Bronchial epithelial cell (primary cell): ENCODE measurements around the gene ADCY3. TPM values are rescaled to one million over a fixed set of nuclear protein-coding genes. Genes with fewer than 3 reads are reported as not detected.
A peak's percentile ranks its signal among the peaks of the same experiment; 100 is the strongest.

Experiments used
- DNase-seq: peaks from one replicate; pipeline ENCODE4 v3.0.0-alpha.2; 2010; ENCODE audit warnings: low read depth
- FAIRE-seq: peaks from 2 replicates; lab custom pipeline; 2011; peaks lifted over from hg19 to GRCh38; lab: Jason Lieb, UNC
- H3K27me3 ChIP-seq: 2 replicates; pipeline ENCODE4 v1.5.1; 2011; ENCODE audit warnings: low read length; ENCODE audit not compliant: control insufficient read depth, insufficient read depth
- H3K36me3 ChIP-seq: 2 replicates; pipeline ENCODE4 v1.5.1; 2011; ENCODE audit warnings: low read length; ENCODE audit not compliant: control insufficient read depth, insufficient read depth
- H3K4me3 ChIP-seq: 2 replicates; pipeline ENCODE4 v1.5.1; 2011; ENCODE audit warnings: mild to moderate bottlenecking, low read depth, low read length, control low read depth
- total RNA-seq: library from RNA; depleted of rRNA; stranded (reverse); fragments of >200 nt; gene quantifications from 2 replicates; pipeline ENCODE4 v1.2.1, GENCODE V29; 2014
- TF ChIP-seq, protein P1 (sequence below): IDR thresholded peaks from 2 replicates; pipeline ENCODE4 v1.5.1; 2011; ENCODE audit warnings: mild to moderate bottlenecking, moderate library complexity, low read length, control low read depth, inconsistent platforms; ENCODE audit not compliant: insufficient read depth, severe bottlenecking

Gene ADCY3
- total RNA-seq, 1 donor from 2014 or later = 31.1 TPM

DNA sequence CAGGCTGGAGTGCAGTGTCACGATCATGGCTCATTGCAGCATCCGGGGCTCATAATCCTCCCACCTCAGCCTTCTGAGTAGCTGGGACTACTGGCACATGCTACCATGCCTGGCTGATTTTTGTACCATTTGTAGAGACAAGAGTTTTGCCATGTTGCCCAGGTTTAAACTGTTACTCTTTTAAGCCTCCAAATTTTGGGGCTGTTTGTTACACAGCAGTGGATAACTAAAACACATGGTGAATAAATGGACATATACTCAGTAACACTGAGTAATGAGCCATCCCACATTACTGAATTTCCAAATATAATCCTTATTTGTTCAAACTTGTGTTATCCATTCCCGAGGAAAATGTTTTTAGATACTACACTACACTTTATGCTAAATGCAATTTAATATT lies 9.8 kb downstream of the ADCY3 start:
- Histone ChIP-seq H3K36me3 (peaks cover 3% of the 10 kb centered on the region), H3K4me3 (no peak overlapping the region), H3K27me3 (no peaks in the 10 kb centered on the region)
- FAIRE-seq = no peak
- TF ChIP-seq, protein P1, sequence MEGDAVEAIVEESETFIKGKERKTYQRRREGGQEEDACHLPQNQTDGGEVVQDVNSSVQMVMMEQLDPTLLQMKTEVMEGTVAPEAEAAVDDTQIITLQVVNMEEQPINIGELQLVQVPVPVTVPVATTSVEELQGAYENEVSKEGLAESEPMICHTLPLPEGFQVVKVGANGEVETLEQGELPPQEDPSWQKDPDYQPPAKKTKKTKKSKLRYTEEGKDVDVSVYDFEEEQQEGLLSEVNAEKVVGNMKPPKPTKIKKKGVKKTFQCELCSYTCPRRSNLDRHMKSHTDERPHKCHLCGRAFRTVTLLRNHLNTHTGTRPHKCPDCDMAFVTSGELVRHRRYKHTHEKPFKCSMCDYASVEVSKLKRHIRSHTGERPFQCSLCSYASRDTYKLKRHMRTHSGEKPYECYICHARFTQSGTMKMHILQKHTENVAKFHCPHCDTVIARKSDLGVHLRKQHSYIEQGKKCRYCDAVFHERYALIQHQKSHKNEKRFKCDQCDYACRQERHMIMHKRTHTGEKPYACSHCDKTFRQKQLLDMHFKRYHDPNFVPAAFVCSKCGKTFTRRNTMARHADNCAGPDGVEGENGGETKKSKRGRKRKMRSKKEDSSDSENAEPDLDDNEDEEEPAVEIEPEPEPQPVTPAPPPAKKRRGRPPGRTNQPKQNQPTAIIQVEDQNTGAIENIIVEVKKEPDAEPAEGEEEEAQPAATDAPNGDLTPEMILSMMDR = no peak
- no peak for DNase-seq

DNA sequence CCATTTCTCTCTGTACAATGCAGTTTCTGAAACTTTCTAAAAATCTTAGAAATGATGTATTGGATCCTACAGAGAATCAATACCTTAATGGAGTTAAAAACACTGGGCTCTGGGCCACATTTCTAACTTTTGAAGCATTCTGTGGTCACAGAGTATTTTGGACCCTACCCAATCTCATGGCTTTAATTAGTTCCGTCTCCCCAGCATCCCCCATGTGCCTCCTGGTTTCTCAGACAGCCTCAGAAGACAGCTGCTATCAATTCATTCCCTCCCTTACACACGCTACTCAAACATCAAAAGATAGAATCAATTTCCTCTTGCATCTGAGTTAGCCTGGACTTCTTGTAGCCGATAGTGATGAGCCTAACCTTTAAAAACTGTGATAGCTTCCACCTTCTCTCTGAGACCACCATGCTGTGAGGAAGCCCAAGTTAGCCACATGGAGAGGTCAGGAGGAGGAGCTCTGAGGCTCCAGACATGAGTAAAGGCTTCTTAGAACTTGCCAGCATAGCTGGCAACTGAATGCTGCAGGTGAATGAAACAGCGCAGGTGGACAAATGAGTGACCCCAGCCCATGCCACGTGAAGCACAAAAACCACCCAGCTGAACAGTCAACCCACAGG lies 10.4 kb downstream of the ADCY3 start:
- H3K4me3 ChIP-seq = no peak overlapping the region
- peaks cover 3% of the 10 kb centered on the region for H3K36me3 ChIP-seq
- DNase-seq (no peak), FAIRE-seq (no peak)
- TF ChIP-seq, protein P1 = no peak
- no peaks in the 10 kb centered on the region for H3K27me3 ChIP-seq

DNA sequence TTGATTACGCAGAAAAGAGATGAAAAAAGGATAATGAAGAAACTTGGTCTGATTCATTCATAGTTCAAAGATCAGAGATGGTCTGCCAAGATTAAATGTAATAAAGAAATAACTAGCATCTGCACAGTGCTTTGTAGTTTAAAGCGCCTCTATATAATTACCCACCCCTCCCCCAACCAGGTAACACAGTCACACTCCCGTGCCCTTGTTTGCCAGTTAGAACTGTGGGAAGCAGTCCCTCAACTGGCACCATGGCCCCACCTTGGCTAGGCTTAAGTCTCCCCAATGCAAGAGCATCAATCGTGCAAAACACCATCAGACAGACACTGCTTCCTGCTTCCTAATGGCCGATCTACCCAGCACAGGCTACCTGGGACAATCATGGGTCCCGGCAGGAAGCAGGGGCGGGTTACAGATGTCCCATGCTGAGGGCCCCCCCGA lies 11.6 kb downstream of the ADCY3 start:
- no peak for FAIRE-seq

GRCh38 chr2:24907116-24907515 lies 12.9 kb downstream of the ADCY3 start:
- FAIRE-seq = no peak
- TF ChIP-seq, protein P1 = no peak
- peak; percentile 19 for DNase-seq
- Histone ChIP-seq H3K4me3 (no peak overlapping the region), H3K27me3 (no peaks in the 10 kb centered on the region), H3K36me3 (peaks cover 1% of the 10 kb centered on the region)

More for the DNA sequence above, 11.6 kb downstream of the ADCY3 start:
- Histone ChIP-seq H3K4me3 (no peak overlapping the region), H3K27me3 (no peaks in the 10 kb centered on the region), H3K36me3 (peaks cover 2% of the 10 kb centered on the region)
- TF ChIP-seq, protein P1 = no peak
- DNase-seq = no peak

GRCh38 chr2:24906466-24906865 lies 13.6 kb downstream of the ADCY3 start:
- Histone ChIP-seq H3K27me3 (no peaks in the 10 kb centered on the region), H3K36me3 (peaks cover 1% of the 10 kb centered on the region), H3K4me3 (no peak overlapping the region)
- no peak for DNase-seq
- no peak for FAIRE-seq
- TF ChIP-seq, protein P1 = no peak
